ENCODE measurements around the gene KIF2C. TPM values are rescaled to one million over a fixed set of nuclear protein-coding genes. Genes with fewer than 3 reads are reported as not detected.

Gene KIF2C
- total and polyA plus RNA-seq, 8 donors, result 3.3 to 44.9 (median 19.7) TPM

- H3K4me1 ChIP-seq, result peaks cover 10 to 62% of the 10 kb centered on the region in 2 donors
- ATAC-seq (no peak), DNase-seq (peak in 1 of 4 donors; percentile 78)
Observed at GRCh38 chr1:44801491-44802305, 62.1 kb downstream of the KIF2C start.

GRCh38 chr1:44802306-44803061, 62.8 kb downstream of the KIF2C start:
- Histone ChIP-seq H3K4me3 (peak overlapping the region; percentile 84 to 97), H3K4me1 (peaks cover 17 to 70% of the 10 kb centered on the region in 2 donors), H3K9me3 (no peaks in the 10 kb centered on the region), H3K36me3 (peaks cover 0 to 51% of the 10 kb centered on the region in 2 donors), H3K27ac (peak overlapping the region; percentile 26 to 98), H3K27me3 (no peaks in the 10 kb centered on the region)
- no peak for ATAC-seq
- peak in 1 of 4 donors; percentile 65 for DNase-seq
- intact Hi-C loops (cut with DNase I), result no loop called here
- TF ChIP-seq CTCF (IDR thresholded peaks at IDR 0.05), result no peak

More at GRCh38 chr1:44801491-44802305, 62.1 kb downstream of the KIF2C start:
- H3K4me3 ChIP-seq, result peak overlapping the region; percentile 84 to 97
- peak overlapping the region; percentile 27 to 98 for H3K27ac ChIP-seq
- intact Hi-C loops (cut with DNase I), result no loop called here
- no peak for TF ChIP-seq CTCF (IDR thresholded peaks at IDR 0.05)
- no peaks in the 10 kb centered on the region for H3K27me3 ChIP-seq
- H3K36me3 ChIP-seq, result peaks cover 0 to 48% of the 10 kb centered on the region in 2 donors
- H3K9me3 ChIP-seq, result no peaks in the 10 kb centered on the region

- peak overlapping the region; percentile 29 to 98 for H3K27ac ChIP-seq
- H3K9me3 ChIP-seq, result no peaks in the 10 kb centered on the region
- H3K4me1 ChIP-seq, result peaks cover 20 to 75% of the 10 kb centered on the region in 2 donors
- peaks cover 0 to 51% of the 10 kb centered on the region in 2 donors for H3K36me3 ChIP-seq
- H3K27me3 ChIP-seq, result no peaks in the 10 kb centered on the region
- DNase-seq (no peak), ATAC-seq (no peak)
- intact Hi-C loops (cut with DNase I), result no loop called here
- H3K4me3 ChIP-seq, result peak overlapping the region in 1 of 2 donors; percentile 97
- no peak for TF ChIP-seq CTCF (IDR thresholded peaks at IDR 0.05)
Observed at GRCh38 chr1:44803062-44803311, 63.4 kb downstream of the KIF2C start.

GRCh38 chr1:44803312-44804095, 63.9 kb downstream of the KIF2C start:
- H3K9me3 ChIP-seq, result no peaks in the 10 kb centered on the region
- peak overlapping the region; percentile 29 to 98 for H3K27ac ChIP-seq
- H3K4me1 ChIP-seq, result peaks cover 25 to 80% of the 10 kb centered on the region in 2 donors
- intact Hi-C loops (cut with DNase I), result no loop called here
- no peak for TF ChIP-seq CTCF (IDR thresholded peaks at IDR 0.05)
- peak overlapping the region in 1 of 2 donors; percentile 97 for H3K4me3 ChIP-seq
- no peaks in the 10 kb centered on the region for H3K27me3 ChIP-seq
- peak in 2 of 4 donors; percentile 31 to 51 for DNase-seq
- H3K36me3 ChIP-seq, result peaks cover 0 to 51% of the 10 kb centered on the region in 2 donors
- ATAC-seq, result no peak

Measured in left lung (tissue), 10 donors.